ENCODE measurements around the gene PCDHB6.
A peak's percentile ranks its signal among the peaks of the same experiment; 100 is the strongest.
"Not testable (repeated sequence)": the region's sequence is repeated elsewhere in the genome, so short reads cannot be mapped to it uniquely, and the experiment has no call there.

PCDHB6 gene

DNA sequence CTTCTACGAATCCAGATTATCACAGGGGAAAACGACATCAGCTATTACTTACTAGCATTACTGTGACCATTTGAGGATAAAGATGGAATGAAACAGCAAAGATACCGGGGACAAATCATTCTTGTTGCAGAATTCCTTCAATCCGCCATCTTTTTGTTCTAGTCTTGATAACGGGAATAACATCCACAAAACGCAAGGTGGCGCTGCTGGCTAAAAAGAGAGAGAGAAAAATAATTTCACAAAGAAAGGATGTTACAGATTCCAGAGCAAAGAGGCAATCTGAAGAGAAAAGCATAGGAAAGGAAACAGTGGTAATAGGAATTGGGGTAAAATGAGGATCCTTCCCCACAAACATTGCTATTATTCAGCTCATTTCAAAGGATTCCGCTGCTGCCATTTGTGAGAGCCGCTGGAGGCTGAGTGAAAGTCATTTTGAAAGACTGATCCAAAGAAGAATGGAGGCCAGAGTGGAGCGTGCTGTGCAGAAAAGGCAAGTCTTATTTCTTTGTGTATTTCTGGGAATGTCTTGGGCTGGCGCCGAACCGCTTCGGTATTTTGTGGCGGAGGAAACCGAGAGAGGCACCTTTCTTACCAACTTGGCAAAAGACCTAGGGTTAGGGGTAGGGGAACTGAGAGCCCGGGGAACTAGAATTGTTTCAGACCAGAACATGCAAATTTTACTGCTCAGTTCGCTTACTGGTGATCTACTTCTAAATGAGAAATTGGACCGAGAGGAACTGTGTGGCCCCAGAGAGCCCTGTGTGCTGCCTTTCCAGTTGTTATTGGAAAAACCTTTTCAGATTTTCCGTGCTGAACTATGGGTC, 22.7 kb downstream of the PCDHB6 start, which contains the start of gene PCDHB7:
TSS of gene PCDHB7 (plus strand) at position 264 of the 824 bp plus-strand sequence. CDS start at position 456, 192 bp downstream.
- no peak for DNase-seq

DNA sequence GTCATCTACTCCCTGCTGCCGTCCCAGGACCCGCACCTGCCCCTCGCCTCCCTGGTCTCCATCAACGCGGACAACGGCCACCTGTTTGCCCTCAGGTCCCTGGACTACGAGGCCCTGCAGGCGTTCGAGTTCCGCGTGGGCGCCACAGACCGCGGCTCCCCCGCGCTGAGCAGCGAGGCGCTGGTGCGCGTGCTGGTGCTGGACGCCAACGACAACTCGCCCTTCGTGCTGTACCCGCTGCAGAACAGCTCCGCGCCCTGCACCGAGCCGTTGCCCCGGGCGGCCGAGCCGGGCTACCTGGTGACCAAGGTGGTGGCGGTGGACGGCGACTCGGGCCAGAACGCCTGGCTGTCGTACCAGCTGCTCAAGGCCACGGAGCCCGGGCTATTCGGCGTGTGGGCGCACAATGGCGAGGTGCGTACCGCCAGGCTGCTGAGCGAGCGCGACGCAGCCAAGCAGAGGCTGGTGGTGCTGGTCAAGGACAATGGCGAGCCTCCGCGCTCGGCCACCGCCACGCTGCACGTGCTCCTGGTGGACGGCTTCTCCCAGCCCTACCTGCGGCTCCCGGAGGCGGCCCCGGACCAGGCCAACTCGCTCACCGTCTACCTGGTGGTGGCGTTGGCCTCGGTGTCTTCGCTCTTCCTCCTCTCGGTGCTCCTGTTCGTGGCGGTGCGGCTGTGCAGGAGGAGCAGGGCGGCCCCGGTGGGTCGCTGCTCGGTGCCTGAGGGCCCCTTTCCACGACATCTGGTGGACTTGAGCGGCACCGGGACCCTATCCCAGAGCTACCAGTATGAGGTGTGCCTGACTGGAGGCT, 24.6 kb downstream of the PCDHB6 start:
- DNase-seq, result not testable (repeated sequence)

- no peak for DNase-seq
Observed at GRCh38 chr5:141175933-141176332, 26.1 kb downstream of the PCDHB6 start.

GRCh38 chr5:141177577-141178191, 27.8 kb downstream of the PCDHB6 start, which contains the start of gene PCDHB8:
TSS of gene PCDHB8 (plus strand) at chr5:141177790. CDS start at chr5:141178035, 245 bp downstream.
- peak; percentile 1 for DNase-seq

- DNase-seq, result not testable (repeated sequence)
Observed at GRCh38 chr5:141179371-141179770, 29.5 kb downstream of the PCDHB6 start.

DNA sequence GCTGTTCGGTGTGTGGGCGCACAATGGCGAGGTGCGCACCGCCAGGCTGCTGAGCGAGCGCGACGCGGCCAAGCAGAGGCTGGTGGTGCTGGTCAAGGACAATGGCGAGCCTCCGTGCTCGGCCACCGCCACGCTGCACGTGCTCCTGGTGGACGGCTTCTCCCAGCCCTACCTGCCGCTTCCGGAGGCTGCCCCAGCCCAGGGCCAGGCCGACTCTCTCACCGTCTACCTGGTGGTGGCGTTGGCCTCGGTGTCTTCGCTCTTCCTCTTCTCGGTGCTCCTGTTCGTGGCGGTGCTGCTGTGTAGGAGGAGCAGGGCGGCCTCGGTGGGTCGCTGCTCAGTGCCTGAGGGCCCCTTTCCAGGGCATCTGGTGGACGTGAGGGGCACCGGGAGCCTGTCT, 30.0 kb downstream of the PCDHB6 start:
- not testable (repeated sequence) for DNase-seq

DNA sequence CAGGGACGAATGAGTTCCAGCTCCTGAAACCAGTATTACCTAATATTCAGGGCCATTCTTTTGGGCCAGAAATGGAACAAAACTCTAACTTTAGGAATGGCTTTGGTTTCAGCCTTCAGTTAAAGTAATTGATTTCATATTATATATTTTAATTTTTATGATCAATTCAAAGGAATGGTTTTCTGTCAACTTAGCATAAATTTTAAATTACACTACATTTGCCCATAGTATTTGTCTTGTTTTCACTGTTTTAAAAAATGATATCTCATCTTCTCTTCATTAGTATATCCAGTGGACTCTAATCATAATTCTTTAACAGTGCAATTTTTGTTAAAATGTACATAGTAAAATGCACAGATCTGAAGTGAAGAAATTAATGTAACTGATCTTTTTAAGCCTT, 30.5 kb downstream of the PCDHB6 start:
- no peak for DNase-seq

DNA sequence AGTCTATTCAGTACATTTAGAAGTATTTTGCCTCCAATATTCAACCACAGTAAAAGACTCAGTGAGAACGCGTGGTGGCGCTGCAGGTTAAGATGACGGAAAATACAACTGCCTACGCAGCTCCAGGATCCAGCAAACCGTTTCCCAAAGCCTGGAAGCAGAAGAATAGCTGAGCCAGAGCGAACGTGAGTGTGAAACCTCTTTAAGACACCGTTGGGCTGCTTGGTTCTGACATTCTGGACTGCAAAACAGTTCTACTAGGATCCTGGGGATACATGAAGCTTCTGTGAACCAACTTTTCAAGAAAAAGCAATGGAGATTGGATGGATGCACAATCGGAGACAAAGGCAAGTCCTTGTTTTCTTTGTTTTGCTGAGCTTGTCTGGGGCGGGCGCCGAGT, 32.4 kb downstream of the PCDHB6 start, which contains the start of gene PCDHB16:
TSS of gene PCDHB16 (plus strand) at position 140 of the 400 bp plus-strand sequence. CDS start at position 313, 173 bp downstream.
- DNase-seq, result peak; percentile 9

- not testable (repeated sequence) for DNase-seq
Observed at GRCh38 chr5:141184117-141184855, 34.4 kb downstream of the PCDHB6 start.

GRCh38 chr5:141186897-141187512, 37.1 kb downstream of the PCDHB6 start, which contains the start of gene PCDHB9:
TSS of gene PCDHB9 (plus strand) at chr5:141187161. CDS start at chr5:141187319, 158 bp downstream.
- DNase-seq, result peak; percentile 3

DNA sequence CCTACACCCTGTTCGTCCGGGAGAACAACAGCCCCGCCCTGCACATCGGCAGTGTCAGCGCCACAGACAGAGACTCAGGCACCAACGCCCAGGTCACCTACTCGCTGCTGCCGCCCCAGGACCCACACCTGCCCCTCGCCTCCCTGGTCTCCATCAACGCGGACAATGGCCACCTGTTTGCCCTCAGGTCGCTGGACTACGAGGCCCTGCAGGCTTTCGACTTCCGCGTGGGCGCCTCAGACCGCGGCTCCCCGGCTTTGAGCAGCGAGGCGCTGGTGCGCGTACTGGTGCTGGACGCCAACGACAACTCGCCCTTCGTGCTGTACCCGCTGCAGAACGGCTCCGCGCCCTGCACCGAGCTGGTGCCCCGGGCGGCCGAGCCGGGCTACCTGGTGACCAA, 38.8 kb downstream of the PCDHB6 start:
- DNase-seq, result not testable (repeated sequence)

- not testable (repeated sequence) for DNase-seq
Observed at GRCh38 chr5:141189131-141189530, 39.3 kb downstream of the PCDHB6 start.

DNA sequence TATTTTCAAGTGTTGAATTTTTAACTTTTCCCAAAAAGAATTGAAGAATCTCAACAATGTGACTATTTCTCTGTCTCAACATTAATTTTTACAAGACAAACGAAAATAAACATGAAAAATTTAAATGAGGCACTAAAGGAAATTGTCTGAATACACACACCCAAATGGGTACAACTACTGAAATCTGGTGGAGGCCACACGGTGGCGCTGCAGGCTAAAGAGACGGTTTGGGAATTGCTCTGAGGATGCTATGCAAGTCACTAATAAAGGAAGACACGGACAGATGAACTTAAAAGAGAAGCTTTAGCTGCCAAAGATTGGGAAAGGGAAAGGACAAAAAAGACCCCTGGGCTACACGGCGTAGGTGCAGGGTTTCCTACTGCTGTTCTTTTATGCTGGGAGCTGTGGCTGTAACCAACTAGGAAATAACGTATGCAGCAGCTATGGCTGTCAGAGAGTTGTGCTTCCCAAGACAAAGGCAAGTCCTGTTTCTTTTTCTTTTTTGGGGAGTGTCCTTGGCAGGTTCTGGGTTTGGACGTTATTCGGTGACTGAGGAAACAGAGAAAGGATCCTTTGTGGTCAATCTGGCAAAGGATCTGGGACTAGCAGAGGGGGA, 42.4 kb downstream of the PCDHB6 start, which contains the start of gene PCDHB10:
TSS of gene PCDHB10 (plus strand) at position 244 of the 616 bp plus-strand sequence. CDS start at position 444, 200 bp downstream.
- no peak for DNase-seq

DNA sequence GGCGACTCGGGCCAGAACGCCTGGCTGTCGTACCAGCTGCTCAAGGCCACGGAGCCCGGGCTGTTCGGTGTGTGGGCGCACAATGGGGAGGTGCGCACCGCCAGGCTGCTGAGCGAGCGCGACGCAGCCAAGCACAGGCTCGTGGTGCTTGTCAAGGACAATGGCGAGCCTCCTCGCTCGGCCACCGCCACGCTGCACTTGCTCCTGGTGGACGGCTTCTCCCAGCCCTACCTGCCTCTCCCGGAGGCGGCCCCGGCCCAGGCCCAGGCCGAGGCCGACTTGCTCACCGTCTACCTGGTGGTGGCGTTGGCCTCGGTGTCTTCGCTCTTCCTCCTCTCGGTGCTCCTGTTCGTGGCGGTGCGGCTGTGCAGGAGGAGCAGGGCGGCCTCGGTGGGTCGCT, 44.5 kb downstream of the PCDHB6 start:
- DNase-seq, result not testable (repeated sequence)

- no peak for DNase-seq
Observed at GRCh38 chr5:141196363-141196762, 46.5 kb downstream of the PCDHB6 start.

DNA sequence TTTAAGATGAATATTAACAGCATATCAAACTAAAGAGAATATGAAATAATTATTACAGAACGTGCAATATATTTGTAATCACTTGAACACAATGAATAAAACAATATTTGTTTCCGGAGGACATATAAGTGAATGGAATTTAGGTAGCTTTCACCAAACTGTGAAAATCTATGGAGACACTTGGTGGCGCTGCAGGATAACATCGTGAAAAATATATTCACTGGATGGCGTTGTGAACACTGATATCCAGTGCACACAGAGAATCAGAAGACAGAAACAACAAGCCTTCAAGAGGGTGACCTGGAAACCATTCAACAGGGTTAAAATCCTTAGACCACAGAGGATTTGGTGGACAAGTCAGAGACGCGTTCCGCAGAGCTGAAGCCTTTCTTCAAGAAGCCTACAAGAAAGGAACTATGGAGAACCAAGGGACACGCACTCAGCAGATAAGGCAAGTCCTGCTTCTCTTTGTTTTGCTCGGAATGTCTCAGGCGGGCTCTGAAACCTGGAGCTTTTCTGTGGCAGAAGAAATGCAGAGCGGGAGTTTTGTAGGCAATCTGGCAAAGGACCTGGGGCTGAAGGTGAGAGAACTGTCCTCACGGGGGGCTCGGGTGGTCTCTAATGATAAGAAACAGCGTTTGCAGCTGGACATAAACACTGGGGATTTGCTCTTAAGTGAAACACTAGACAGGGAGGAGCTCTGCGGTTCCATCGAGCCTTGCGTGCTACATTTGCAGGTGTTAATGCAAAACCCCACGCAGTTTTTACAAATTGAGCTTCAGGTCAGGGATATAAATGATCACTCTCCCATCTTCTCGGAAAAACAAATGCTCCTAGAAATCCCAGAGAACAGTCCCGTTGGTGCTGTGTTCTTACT, 49.7 kb downstream of the PCDHB6 start, which contains the start of gene PCDHB11:
TSS of gene PCDHB11 (plus strand) at position 269 of the 877 bp plus-strand sequence. CDS start at position 417, 148 bp downstream.
- DNase-seq, result no peak

DNA sequence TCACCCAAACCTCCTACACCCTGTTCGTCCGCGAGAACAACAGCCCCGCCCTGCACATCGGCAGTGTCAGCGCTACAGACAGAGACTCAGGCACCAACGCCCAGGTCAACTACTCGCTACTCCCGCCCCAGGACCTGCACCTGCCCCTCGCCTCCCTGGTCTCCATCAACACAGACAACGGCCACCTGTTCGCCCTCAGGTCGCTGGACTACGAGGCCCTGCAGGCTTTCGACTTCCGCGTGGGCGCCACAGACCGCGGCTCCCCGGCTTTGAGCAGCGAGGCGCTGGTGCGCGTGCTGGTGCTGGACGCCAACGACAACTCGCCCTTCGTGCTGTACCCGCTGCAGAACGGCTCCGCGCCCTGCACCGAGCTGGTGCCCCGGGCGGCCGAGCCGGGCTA, 51.3 kb downstream of the PCDHB6 start:
- not testable (repeated sequence) for DNase-seq

DNA sequence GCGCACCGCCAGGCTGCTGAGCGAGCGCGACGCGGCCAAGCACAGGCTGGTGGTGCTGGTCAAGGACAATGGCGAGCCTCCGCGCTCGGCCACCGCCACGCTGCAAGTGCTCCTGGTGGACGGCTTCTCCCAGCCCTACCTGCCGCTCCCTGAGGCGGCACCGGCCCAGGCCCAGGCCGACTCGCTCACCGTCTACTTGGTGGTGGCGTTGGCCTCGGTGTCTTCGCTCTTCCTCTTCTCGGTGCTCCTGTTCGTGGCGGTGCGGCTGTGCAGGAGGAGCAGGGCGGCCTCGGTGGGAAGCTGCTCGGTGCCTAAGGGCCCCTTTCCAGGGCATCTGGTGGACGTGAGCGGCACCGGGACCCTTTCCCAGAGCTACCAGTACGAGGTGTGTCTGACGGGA, 51.8 kb downstream of the PCDHB6 start:
- DNase-seq, result not testable (repeated sequence)
